ENCODE data around the gene TRIM38. TPM values are rescaled to one million over a fixed set of nuclear protein-coding genes. Genes with fewer than 3 reads are reported as not detected.

Gene TRIM38
- total and polyA plus RNA-seq, 7 donors, result 4.2 to 13.3 (median 8.2) TPM

GRCh38 chr6:26029857-26030653 is 67.5 kb downstream of the TRIM38 start:
- TF ChIP-seq CTCF (IDR thresholded peaks at IDR 0.05), result no peak
- no peak for TF ChIP-seq POLR2AphosphoS5 (IDR thresholded peaks at IDR 0.05)
- TF ChIP-seq EP300 (IDR thresholded peaks at IDR 0.05), result no peak
- TF ChIP-seq POLR2A (IDR thresholded peaks at IDR 0.05), result no peak
- DNase-seq, result no peak
- Histone ChIP-seq H3K4me3 (no peak overlapping the region), H3K4me1 (peaks cover 0 to 42% (median 35%) of the 10 kb centered on the region in 4 donors), H3K27ac (no peak overlapping the region), H3K9me3 (no peaks in the 10 kb centered on the region), H3K27me3 (no peaks in the 10 kb centered on the region), H3K36me3 (no peaks in the 10 kb centered on the region)
- WGBS, 2 donors, result 81% methylated on average over 7 of the region's 7 CpGs
- intact Hi-C loops (cut with DNase I), result loop anchor here (5.0 to 10.0 kb wide), 4 partner anchors 177 to 1805 kb away; partner anchors contain the start of gene HMGN4

GRCh38 chr6:26030716-26031115 is 68.1 kb downstream of the TRIM38 start:
- Histone ChIP-seq H3K27me3 (no peaks in the 10 kb centered on the region), H3K27ac (no peak overlapping the region), H3K4me1 (peaks cover 0 to 37% (median 29%) of the 10 kb centered on the region in 4 donors), H3K9me3 (no peaks in the 10 kb centered on the region), H3K4me3 (no peak overlapping the region), H3K36me3 (no peaks in the 10 kb centered on the region)
- DNase-seq, result no peak
- 60 to 65% methylated on average over 3 of the region's 3 CpGs for WGBS, 2 donors
- no peak for TF ChIP-seq POLR2A (IDR thresholded peaks at IDR 0.05)
- TF ChIP-seq POLR2AphosphoS5 (IDR thresholded peaks at IDR 0.05), result no peak
- no peak for TF ChIP-seq CTCF (IDR thresholded peaks at IDR 0.05)
- no peak for TF ChIP-seq EP300 (IDR thresholded peaks at IDR 0.05)
- intact Hi-C loops (cut with DNase I), result no loop called here

- DNase-seq, result no peak
- H3K27me3 ChIP-seq, result no peaks in the 10 kb centered on the region
- peak overlapping the region; percentile 90 to 94 (median 92) for H3K27ac ChIP-seq
- H3K4me1 ChIP-seq, result peaks cover 0 to 34% (median 25%) of the 10 kb centered on the region in 4 donors
- intact Hi-C loops (cut with DNase I), result no loop called here
- no peaks in the 10 kb centered on the region for H3K36me3 ChIP-seq
- 27 to 30% methylated on average over 5 of the region's 5 CpGs for WGBS, 2 donors
- H3K9me3 ChIP-seq, result no peaks in the 10 kb centered on the region
- TF ChIP-seq EP300 (IDR thresholded peaks at IDR 0.05), result no peak
- no peak for TF ChIP-seq POLR2AphosphoS5 (IDR thresholded peaks at IDR 0.05)
- no peak for TF ChIP-seq CTCF (IDR thresholded peaks at IDR 0.05)
- TF ChIP-seq POLR2A (IDR thresholded peaks at IDR 0.05), result no peak
- peak overlapping the region in 1 of 4 donors; percentile 59 for H3K4me3 ChIP-seq
Observed at GRCh38 chr6:26031151-26031594, 68.6 kb downstream of the TRIM38 start.

GRCh38 chr6:26031595-26032339 is 69.2 kb downstream of the TRIM38 start:
- intact Hi-C loops (cut with DNase I), result loop anchor here (2.0 kb wide), 1 partner anchor 23 kb away; no protein-coding TSS in a partner anchor
- peak overlapping the region; percentile 90 to 94 (median 92) for H3K27ac ChIP-seq
- TF ChIP-seq POLR2A (IDR thresholded peaks at IDR 0.05), result no peak
- peak in 3 of 4 donors; percentile 29 to 72 (median 33) for TF ChIP-seq POLR2AphosphoS5 (IDR thresholded peaks at IDR 0.05)
- TF ChIP-seq EP300 (IDR thresholded peaks at IDR 0.05), result no peak
- TF ChIP-seq CTCF (IDR thresholded peaks at IDR 0.05), result peak in 1 of 4 experiments; percentile 22
- peak; percentile 92 for DNase-seq
- H3K27me3 ChIP-seq, result no peaks in the 10 kb centered on the region
- H3K36me3 ChIP-seq, result no peaks in the 10 kb centered on the region
- peaks cover 0 to 29% (median 25%) of the 10 kb centered on the region in 4 donors for H3K4me1 ChIP-seq
- WGBS, 2 donors, result 1% methylated on average over 44 of the region's 44 CpGs
- no peaks in the 10 kb centered on the region for H3K9me3 ChIP-seq
- H3K4me3 ChIP-seq, result peak overlapping the region; percentile 1 to 59 (median 54)

Measured in sigmoid colon (tissue), 7 donors.